ENCODE results near the gene ZNF239. TPM values are rescaled to one million over a fixed set of nuclear protein-coding genes. Genes with fewer than 3 reads are reported as not detected.
"Not testable (repeated sequence)": the region's sequence is repeated elsewhere in the genome, so short reads cannot be mapped to it uniquely, and the experiment has no call there.

ZNF239 gene
- 5.5 and 7.6 TPM in 2 replicates for total RNA-seq (2014; rRNA removed; shearing (Covaris generic))

- peak; percentile 90 for DNase-seq (ENCODE audit: low read depth)
These were observed at the start of gene ZNF239 for GRCh38 chr10:43574001-43574892. Gene ZNF239 (minus strand): TSS chr10:43574616. CDS start chr10:43558079, 16,537 bp downstream.

- peak; percentile 55 for DNase-seq (ENCODE audit: low read depth)
These were observed 48.9 kb upstream of the ZNF239 start for GRCh38 chr10:43623351-43623750.

- no peak for DNase-seq (ENCODE audit: low read depth)
These were observed 47.6 kb upstream of the ZNF239 start for GRCh38 chr10:43622038-43622437.

GRCh38 chr10:43619368-43619767 lies 45.0 kb upstream of the ZNF239 start:
- no peak for DNase-seq (ENCODE audit: low read depth)

- no peak for DNase-seq (ENCODE audit: low read depth)
These were observed 42.4 kb upstream of the ZNF239 start for GRCh38 chr10:43616697-43617370.

GRCh38 chr10:43610636-43611035 lies 36.2 kb upstream of the ZNF239 start:
- DNase-seq (ENCODE audit: low read depth) = no peak

GRCh38 chr10:43607199-43607573 lies 32.8 kb upstream of the ZNF239 start:
- DNase-seq (ENCODE audit: low read depth) = no peak

- peak; percentile 74 for DNase-seq (ENCODE audit: low read depth)
These were observed 32.1 kb upstream of the ZNF239 start, which contains the start of gene ZNF485 for GRCh38 chr10:43606323-43607198. Gene ZNF485 (plus strand): TSS chr10:43606438. CDS start chr10:43607051, 613 bp downstream.

- no peak for DNase-seq (ENCODE audit: low read depth)
These were observed 31.5 kb upstream of the ZNF239 start for GRCh38 chr10:43605850-43606322.

- DNase-seq (ENCODE audit: low read depth) = not testable (repeated sequence)
These were observed 27.2 kb upstream of the ZNF239 start for GRCh38 chr10:43601576-43601975.

- no peak for DNase-seq (ENCODE audit: low read depth)
These were observed 24.9 kb upstream of the ZNF239 start for GRCh38 chr10:43599333-43599732.

- peak; percentile 7 for DNase-seq (ENCODE audit: low read depth)
These were observed 24.0 kb upstream of the ZNF239 start for GRCh38 chr10:43598446-43598845.

GRCh38 chr10:43596546-43596945 lies 22.1 kb upstream of the ZNF239 start:
- DNase-seq (ENCODE audit: low read depth) = no peak

- DNase-seq (ENCODE audit: low read depth) = no peak
These were observed 21.4 kb upstream of the ZNF239 start for GRCh38 chr10:43595739-43596298.

GRCh38 chr10:43594944-43595589 lies 20.7 kb upstream of the ZNF239 start:
- DNase-seq (ENCODE audit: low read depth) = peak; percentile 32

- no peak for DNase-seq (ENCODE audit: low read depth)
These were observed 17.0 kb upstream of the ZNF239 start for GRCh38 chr10:43591303-43591904.

GRCh38 chr10:43586730-43587115 lies 12.3 kb upstream of the ZNF239 start:
- not testable (repeated sequence) for DNase-seq (ENCODE audit: low read depth)

- no peak for DNase-seq (ENCODE audit: low read depth)
These were observed 11.7 kb upstream of the ZNF239 start for GRCh38 chr10:43585981-43586729.

- DNase-seq (ENCODE audit: low read depth) = peak; percentile 11
These were observed 10.6 kb upstream of the ZNF239 start for GRCh38 chr10:43585046-43585445.

GRCh38 chr10:43584051-43584450 lies 9.6 kb upstream of the ZNF239 start:
- DNase-seq (ENCODE audit: low read depth) = no peak

All from Daoy (cell line).